Measurements from ENCODE around the gene SMCP.

The SMCP gene

GRCh38 chr1:152861374-152861773, 16.7 kb upstream of the SMCP start:
- H3K9ac ChIP-seq (ENCODE audit: low read length): no peak overlapping the region
- no peaks in the 10 kb centered on the region for H3K9me3 ChIP-seq (replicated peaks; ENCODE audit: insufficient read depth, low read length)
- TF ChIP-seq, protein P1, sequence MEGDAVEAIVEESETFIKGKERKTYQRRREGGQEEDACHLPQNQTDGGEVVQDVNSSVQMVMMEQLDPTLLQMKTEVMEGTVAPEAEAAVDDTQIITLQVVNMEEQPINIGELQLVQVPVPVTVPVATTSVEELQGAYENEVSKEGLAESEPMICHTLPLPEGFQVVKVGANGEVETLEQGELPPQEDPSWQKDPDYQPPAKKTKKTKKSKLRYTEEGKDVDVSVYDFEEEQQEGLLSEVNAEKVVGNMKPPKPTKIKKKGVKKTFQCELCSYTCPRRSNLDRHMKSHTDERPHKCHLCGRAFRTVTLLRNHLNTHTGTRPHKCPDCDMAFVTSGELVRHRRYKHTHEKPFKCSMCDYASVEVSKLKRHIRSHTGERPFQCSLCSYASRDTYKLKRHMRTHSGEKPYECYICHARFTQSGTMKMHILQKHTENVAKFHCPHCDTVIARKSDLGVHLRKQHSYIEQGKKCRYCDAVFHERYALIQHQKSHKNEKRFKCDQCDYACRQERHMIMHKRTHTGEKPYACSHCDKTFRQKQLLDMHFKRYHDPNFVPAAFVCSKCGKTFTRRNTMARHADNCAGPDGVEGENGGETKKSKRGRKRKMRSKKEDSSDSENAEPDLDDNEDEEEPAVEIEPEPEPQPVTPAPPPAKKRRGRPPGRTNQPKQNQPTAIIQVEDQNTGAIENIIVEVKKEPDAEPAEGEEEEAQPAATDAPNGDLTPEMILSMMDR (IDR thresholded peaks at IDR 0.05; ENCODE audit: low read length): no peak
- TF ChIP-seq EZH2 (optimal IDR thresholded peaks at IDR 0.05; ENCODE audit: low read depth, low read length) (no peak), EZH2phosphoT487 (IDR thresholded peaks at IDR 0.05; ENCODE audit: low read length) (no peak)
- DNase-seq: no peak
- H3K9me2 ChIP-seq (replicated peaks; ENCODE audit: insufficient read depth, low read length): no peaks in the 10 kb centered on the region
- H4K20me1 ChIP-seq (ENCODE audit: insufficient read depth, low read length): no peaks in the 10 kb centered on the region
- no peak overlapping the region for H3K4me2 ChIP-seq (ENCODE audit: low read depth, low read length)
- no peak overlapping the region for H3K4me3 ChIP-seq (ENCODE audit: low read length)
- H3K79me2 ChIP-seq (ENCODE audit: low read length): no peaks in the 10 kb centered on the region
- no peaks in the 10 kb centered on the region for H3K4me1 ChIP-seq (ENCODE audit: low read length)
- no peaks in the 10 kb centered on the region for H3K27me3 ChIP-seq (replicated peaks; ENCODE audit: insufficient read depth, low read length)
- H3F3A ChIP-seq (ENCODE audit: insufficient read depth, low read length): no peaks in the 10 kb centered on the region
- no peak overlapping the region for H3K27ac ChIP-seq (ENCODE audit: low read length)
- H2AFZ ChIP-seq (ENCODE audit: low read length): no peak overlapping the region
- H3K36me3 ChIP-seq (replicated peaks; ENCODE audit: insufficient read depth, low read length): no peaks in the 10 kb centered on the region

GRCh38 chr1:152864443-152864842, 13.7 kb upstream of the SMCP start:
- Histone ChIP-seq H3K9me3 (replicated peaks; ENCODE audit: insufficient read depth, low read length) (no peaks in the 10 kb centered on the region), H3K4me3 (ENCODE audit: low read length) (no peak overlapping the region), H3K4me1 (ENCODE audit: low read length) (no peaks in the 10 kb centered on the region), H2AFZ (ENCODE audit: low read length) (no peak overlapping the region), H3K79me2 (ENCODE audit: low read length) (no peaks in the 10 kb centered on the region), H3K4me2 (ENCODE audit: low read depth, low read length) (no peak overlapping the region), H3K27me3 (replicated peaks; ENCODE audit: insufficient read depth, low read length) (no peaks in the 10 kb centered on the region), H3K27ac (ENCODE audit: low read length) (no peak overlapping the region), H3F3A (ENCODE audit: insufficient read depth, low read length) (no peaks in the 10 kb centered on the region), H3K9ac (ENCODE audit: low read length) (no peak overlapping the region), H3K36me3 (replicated peaks; ENCODE audit: insufficient read depth, low read length) (no peaks in the 10 kb centered on the region), H4K20me1 (ENCODE audit: insufficient read depth, low read length) (no peaks in the 10 kb centered on the region), H3K9me2 (replicated peaks; ENCODE audit: insufficient read depth, low read length) (no peaks in the 10 kb centered on the region)
- no peak for DNase-seq
- TF ChIP-seq, protein P1 (IDR thresholded peaks at IDR 0.05; ENCODE audit: low read length): no peak
- no peak for TF ChIP-seq EZH2 (optimal IDR thresholded peaks at IDR 0.05; ENCODE audit: low read depth, low read length)
- TF ChIP-seq EZH2phosphoT487 (IDR thresholded peaks at IDR 0.05; ENCODE audit: low read length): no peak

DNA sequence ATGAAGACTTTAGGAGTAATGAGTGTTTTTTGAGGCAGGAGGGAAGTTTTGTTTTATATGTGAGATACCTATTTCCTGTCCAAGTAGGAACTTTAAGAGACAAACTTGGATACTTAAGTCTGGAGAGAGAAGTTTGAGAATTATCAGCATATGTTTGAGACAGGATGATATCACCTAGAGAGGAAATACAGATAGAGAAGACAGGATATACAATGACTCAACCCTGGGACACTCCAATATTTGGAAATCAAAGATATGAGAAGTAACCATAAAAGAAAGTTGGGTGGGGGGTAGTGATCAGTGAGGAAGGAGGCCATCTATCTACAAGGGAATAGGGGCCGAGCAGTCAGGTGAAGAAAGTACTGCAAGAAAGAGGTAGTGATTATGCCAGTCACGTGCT, 11.8 kb upstream of the SMCP start:
- H3K4me3 ChIP-seq (ENCODE audit: low read length): no peak overlapping the region
- H3K9me2 ChIP-seq (replicated peaks; ENCODE audit: insufficient read depth, low read length): no peaks in the 10 kb centered on the region
- no peaks in the 10 kb centered on the region for H3K36me3 ChIP-seq (replicated peaks; ENCODE audit: insufficient read depth, low read length)
- H3K27ac ChIP-seq (ENCODE audit: low read length): no peak overlapping the region
- no peak for TF ChIP-seq EZH2phosphoT487 (IDR thresholded peaks at IDR 0.05; ENCODE audit: low read length)
- TF ChIP-seq EZH2 (optimal IDR thresholded peaks at IDR 0.05; ENCODE audit: low read depth, low read length): no peak
- TF ChIP-seq, protein P1 (IDR thresholded peaks at IDR 0.05; ENCODE audit: low read length): no peak
- DNase-seq: no peak
- H2AFZ ChIP-seq (ENCODE audit: low read length): no peak overlapping the region
- H4K20me1 ChIP-seq (ENCODE audit: insufficient read depth, low read length): no peaks in the 10 kb centered on the region
- no peaks in the 10 kb centered on the region for H3K27me3 ChIP-seq (replicated peaks; ENCODE audit: insufficient read depth, low read length)
- no peaks in the 10 kb centered on the region for H3F3A ChIP-seq (ENCODE audit: insufficient read depth, low read length)
- H3K9ac ChIP-seq (ENCODE audit: low read length): no peak overlapping the region
- H3K9me3 ChIP-seq (replicated peaks; ENCODE audit: insufficient read depth, low read length): no peaks in the 10 kb centered on the region
- no peaks in the 10 kb centered on the region for H3K4me1 ChIP-seq (ENCODE audit: low read length)
- H3K79me2 ChIP-seq (ENCODE audit: low read length): no peaks in the 10 kb centered on the region
- H3K4me2 ChIP-seq (ENCODE audit: low read depth, low read length): no peak overlapping the region
